Stimulated activated CD4-positive, alpha-beta T cell treated with anti-CD3 and anti-CD28 coated beads, Interleukin-1b, Interleukin-23, amount 100 ng/mL, for 24 hours (primary cell): ENCODE data around the gene DRG2.
A peak's percentile ranks its signal among the peaks of the same experiment; 100 is the strongest.

Source experiments
- DNase-seq, 4 experiments: peaks; one replicate each; pipeline ENCODE4 v3.0.0-alpha.2; 2020; ENCODE audit warnings: low read depth in 4 of 4, low spot score in 1 of 4

Gene DRG2, protein sequence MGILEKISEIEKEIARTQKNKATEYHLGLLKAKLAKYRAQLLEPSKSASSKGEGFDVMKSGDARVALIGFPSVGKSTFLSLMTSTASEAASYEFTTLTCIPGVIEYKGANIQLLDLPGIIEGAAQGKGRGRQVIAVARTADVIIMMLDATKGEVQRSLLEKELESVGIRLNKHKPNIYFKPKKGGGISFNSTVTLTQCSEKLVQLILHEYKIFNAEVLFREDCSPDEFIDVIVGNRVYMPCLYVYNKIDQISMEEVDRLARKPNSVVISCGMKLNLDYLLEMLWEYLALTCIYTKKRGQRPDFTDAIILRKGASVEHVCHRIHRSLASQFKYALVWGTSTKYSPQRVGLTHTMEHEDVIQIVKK

GRCh38 chr17:18087610-18088491 lies at the start of gene DRG2:
TSS of gene DRG2 (plus strand) at chr17:18087948. CDS start at chr17:18088024, 76 bp downstream.
- peak; percentile 79 to 87 (median 83) for DNase-seq

DNA sequence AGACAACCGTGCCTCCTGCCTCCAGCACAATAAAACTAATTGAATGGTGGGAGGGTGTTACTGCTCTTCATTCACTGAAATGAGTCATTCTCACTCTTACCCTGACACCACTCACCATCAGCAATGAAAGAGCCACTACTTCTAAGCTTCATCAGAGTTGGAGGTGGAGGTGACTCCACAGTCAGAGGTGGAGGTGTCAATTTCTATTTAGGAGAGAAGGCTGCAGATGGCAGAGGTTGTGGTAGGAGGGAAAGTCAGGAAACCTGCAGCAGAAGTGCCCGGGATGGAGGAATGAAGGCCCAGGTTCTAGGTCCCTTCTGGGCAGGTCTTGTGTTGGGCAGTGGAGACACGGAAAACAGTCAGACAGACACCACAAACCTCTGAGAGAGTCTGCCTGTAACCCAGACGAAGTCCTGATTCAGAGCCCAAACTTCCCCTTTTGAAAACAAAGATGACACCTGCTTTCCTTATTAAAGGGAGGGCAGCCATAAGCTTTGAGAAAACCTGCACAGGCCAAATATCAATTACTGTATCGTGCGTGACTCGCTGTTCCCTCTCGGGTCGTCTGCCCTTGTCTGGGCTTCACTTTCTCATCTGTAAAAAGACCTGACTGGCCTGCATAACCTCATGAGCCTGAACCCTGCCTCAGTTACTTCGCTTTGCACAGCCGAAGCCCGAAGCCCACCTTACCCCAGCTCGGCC lies 49.4 kb upstream of the DRG2 start:
- peak in 1 of 4 experiments; percentile 11 for DNase-seq

- DNase-seq = peak; percentile 98 to 100 (median 99)
These were observed 48.8 kb upstream of the DRG2 start, which contains the start of the genes ATPAF2 and GID4 for GRCh38 chr17:18038861-18039534. TSS of gene ATPAF2 (minus strand) at chr17:18039168. CDS start at chr17:18039013, 155 bp downstream. TSS of gene GID4 (plus strand) at chr17:18039408. CDS start at chr17:18039465, 57 bp downstream.

- DNase-seq = peak in 1 of 4 experiments; percentile 4
These were observed 48.0 kb upstream of the DRG2 start for GRCh38 chr17:18039535-18040260.

DNA sequence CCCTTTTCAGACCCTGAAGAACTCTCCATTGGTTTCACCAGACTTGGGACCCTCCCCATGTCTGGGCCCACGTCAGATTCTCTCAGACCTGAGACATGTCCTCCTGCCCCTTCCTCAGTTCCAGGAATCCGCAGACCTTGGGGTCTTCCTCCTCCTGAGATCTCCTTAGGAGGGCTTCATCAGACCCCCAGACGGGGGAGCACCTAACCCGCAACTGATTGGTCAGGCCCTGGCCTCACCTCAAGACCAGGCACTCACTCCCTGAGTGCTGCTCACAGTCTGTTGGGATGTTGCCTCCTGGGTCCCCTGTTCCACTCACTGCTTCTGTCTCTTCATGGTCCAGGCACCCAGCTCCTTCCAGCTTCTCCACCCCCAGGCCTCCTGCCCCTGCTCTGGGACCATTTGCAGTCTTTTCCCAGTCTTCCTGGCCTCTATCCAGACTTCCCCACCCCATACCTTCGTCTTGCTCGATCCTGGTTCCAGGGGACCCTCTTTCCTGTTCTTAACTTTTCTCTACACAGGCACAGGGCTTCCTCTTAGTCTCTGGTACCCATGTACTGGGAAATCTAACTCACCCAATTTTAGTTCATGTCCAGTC lies 47.4 kb upstream of the DRG2 start:
- DNase-seq = no peak

DNA sequence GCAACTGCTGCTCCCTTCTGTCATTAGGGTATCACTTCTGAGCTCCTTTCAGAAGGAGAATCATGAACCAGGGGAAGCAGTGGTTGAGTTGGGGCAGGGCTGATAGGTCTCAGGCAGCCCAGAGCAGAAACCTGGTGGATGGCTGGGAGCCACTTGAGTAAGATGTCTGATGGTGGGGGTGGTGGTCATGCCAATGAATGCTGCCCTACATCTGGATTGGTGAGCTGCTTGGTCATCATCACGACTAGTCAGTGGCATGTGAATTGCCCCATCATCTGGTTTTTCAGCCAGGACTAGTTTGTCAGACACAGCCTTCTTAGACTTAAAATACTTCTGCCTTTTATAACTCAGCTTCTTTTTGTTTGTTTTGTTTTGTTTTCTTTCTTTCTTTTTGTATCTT lies 46.0 kb upstream of the DRG2 start:
- no peak for DNase-seq

DNA sequence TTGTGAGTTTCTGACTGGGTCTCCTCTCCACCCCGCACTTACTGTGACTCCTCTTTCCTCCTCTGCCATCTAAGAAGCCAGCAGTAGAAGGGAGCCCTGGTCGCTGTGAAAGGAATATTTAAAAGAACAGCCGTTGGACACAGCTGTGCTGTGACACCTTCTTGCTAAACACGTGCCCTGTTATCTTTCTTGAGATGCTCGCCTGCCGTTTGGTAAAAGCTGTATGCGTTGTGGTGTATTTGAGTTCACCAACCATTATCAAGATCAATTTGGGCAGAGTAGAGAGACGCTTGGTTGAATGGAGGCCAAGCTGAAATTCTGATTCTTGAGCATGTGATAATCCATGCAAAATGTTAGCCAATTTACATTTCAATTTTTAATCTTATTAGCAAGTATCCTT lies 44.8 kb upstream of the DRG2 start:
- no peak for DNase-seq

GRCh38 chr17:18043491-18043890 lies 44.3 kb upstream of the DRG2 start:
- no peak for DNase-seq

DNA sequence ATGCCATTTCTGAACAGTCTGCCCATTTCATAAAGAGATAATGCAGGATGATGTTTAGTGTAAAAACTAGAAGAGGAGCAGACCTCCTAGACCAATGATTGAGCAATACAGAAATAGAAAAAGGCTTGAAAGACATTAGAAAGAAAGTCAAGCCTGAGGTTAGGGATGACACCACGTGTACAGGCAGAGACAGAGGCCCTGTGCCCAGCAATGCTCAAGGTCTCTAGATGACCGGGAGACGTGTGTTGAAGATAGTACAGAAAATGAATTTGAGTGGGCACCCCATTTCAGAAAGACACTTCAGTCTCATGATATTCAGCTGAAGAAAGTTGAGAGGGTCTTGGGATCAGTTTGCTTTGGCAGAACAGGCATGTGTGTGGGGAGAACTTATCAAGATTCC lies 43.1 kb upstream of the DRG2 start:
- no peak for DNase-seq

GRCh38 chr17:18045691-18046350 lies 41.9 kb upstream of the DRG2 start:
- no peak for DNase-seq

- no peak for DNase-seq
These were observed 32.2 kb upstream of the DRG2 start for GRCh38 chr17:18055597-18055996.

DNA sequence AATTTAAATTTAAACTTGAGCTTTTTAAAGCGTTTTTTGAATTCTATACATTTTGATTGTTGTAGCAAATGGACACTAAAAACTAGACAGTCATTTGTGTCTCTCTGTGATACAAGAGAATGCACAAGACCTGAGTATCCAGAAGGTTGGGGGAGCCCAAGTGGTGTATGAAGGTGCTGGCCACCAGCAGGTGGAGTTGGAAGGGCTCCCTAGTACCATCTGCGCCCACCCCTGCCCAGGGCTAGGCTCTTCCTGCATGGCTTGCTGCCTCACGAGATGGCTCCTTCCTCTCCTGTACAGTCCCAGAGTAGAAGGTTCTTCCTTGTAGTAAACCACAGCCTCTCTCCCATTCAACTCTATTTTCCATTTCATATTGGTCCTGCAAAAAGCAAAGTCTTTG lies 31.5 kb upstream of the DRG2 start:
- DNase-seq = no peak

DNA sequence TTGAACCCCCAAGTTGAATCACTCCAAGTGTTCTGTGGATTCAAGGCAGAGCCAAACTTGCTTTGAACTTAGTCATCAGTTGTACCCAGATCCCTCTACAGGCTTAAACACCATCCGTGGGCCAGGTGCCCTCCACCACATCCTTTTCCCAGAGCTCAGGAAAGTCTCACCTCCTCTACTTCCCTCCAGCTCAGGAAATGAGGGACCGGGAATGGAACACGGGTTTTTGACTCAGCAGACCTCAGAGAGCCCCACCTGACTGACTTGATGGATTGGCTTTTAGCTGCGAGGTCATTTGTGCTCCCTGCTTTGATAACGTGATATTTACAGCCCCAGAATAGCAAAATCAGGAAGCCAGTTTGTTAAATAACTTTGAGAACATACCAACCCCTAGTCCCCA lies 28.5 kb upstream of the DRG2 start:
- no peak for DNase-seq

GRCh38 chr17:18064053-18064452 lies 23.7 kb upstream of the DRG2 start:
- no peak for DNase-seq

DNA sequence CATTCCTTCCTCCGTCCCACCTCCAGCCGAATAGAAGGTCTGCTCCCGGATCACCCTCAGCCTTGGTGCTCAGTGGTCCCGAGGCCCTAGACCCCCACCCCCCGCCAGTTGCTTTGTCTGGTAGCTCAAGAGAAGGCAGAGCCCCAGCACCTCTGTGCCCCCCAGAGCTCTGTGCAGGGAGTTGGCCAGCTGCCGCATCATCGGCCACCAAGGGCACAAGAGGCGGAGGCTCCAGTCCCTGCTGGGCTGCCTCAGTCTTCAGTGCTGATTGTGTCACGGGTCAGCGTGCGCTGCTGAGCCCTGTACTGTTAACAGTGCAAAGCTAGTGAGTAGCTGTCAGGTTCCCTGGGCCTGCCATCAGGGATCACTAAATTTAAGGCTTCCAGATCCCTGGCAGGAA lies 22.2 kb upstream of the DRG2 start:
- no peak for DNase-seq

DNA sequence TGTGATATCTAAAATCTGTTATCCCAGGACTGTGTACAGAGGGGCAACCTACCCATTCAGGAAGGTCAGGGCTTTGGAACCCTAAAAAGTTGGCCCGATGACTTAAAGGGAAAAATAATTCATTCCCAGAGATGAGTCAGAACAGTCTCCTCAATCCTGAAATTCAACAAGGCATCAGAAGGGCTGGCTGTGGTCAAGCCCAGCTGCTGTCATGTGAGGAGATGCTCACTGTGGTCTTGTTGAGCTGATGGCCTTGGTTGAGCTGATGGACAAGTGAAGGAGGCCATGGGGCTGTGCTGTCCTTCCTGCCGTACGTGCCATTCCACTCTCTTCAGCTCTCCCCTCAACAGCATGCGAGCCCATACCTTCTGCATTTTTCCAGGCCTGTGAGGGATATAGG lies 20.9 kb upstream of the DRG2 start:
- DNase-seq = no peak

DNA sequence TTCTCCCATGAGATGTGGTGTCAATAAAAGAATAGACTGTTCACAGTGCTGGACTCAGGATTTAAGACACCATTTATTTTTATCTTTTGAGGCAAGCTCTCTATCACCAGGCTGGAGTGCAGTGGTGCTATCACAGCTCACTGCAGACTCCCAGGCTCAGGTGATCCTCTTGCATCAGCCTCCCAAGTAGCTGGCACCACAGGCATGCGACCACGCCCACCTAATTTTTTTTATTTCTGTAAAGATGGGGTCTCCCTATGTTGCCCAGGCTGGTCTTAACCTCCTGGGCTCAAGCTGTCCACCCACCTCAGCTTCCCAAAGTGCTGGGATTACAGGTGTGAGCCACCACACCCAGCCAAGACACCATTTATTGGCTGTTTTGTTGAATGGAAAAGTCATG lies 18.6 kb upstream of the DRG2 start:
- DNase-seq = no peak

DNA sequence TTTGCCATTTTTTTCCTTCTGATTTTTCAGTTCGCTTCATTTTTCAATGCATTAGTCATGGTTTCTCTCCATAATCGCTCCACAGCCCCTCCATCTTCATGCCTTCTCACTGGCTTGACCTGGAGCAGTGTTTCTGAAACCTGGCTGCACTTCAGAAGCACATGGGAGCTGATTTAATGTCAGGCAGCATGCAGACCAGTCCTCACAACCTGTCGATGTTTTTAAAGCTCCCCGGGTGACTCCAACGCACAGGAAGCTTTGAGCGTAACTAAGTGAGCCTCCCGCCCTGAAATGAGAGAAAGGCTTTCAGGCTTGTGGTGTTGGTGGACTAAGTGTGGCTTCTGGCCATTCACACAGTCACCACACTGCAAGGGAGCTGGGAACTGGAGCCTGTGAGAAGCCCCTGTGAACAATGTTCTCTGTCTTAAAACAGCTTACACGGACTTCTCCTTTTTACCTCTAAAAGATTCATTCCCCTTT lies 16.8 kb upstream of the DRG2 start:
- DNase-seq = no peak

GRCh38 chr17:18071751-18072150 lies 16.0 kb upstream of the DRG2 start:
- no peak for DNase-seq
